ENCODE data around the gene ETFA. TPM values are rescaled to one million over a fixed set of nuclear protein-coding genes. Genes with fewer than 3 reads are reported as not detected.

The ETFA gene
- total RNA-seq = 154 and 175 TPM in 2 replicates
- polyA plus RNA-seq = 185 and 193 TPM in 2 replicates

DNA sequence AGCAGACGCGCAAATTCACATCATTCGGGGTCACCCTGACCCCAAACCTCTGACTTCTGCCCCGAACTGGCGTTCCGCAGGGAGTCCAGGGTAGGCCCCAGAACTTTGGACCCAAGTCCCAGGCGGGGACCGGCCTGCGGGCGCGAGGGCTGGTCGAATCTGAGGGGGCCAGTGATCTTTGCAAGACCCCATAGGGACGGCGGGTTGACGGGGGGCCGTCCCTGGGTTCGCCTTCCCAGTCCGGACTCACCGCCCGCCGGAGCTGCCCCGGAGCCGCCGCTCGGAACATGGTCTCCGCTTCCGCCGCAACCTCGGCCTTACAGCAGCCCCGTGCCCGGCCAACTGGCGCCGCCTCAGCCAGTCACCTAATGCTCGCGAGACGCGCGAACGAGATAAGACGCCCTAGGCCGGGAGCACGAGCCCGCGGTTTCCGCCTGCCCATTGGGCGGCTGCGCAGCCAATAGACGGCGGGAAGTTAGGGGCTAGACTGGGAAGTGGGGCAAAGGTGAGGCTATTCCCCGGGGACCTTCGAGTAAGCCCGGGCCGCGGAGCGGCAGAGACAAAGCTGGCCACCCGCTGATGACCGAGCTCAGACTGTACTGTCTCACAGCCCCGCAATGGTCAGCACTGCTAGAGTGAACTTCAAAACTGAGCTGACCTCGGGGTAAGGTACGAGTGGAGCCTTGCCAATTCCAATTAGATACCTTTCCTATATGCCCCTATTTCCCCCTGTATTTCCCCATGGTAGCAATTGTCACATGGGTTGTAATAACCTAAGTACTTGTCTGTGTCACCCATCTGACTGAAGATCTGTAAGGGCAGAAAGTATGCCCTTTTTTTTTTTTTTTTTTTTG, at the start of gene ETFA:
Gene ETFA (minus strand): TSS at position 370 of the 854 bp plus-strand sequence. CDS start 81 bp downstream, at position 289.
- H3K36me3 ChIP-seq (replicated peaks; ENCODE audit: insufficient read depth, low read depth) = no peaks in the 10 kb centered on the region
- H3K4me1 ChIP-seq (ENCODE audit: insufficient read depth) = peaks cover 3% of the 10 kb centered on the region
- H3K9me2 ChIP-seq (replicated peaks; ENCODE audit: insufficient read depth) = no peaks in the 10 kb centered on the region
- no peaks in the 10 kb centered on the region for H3K9me3 ChIP-seq (ENCODE audit: low read depth)
- DNase-seq (ENCODE audit: low spot score) = peak; percentile 98
- 2% methylated on average over 55 of the region's 60 CpGs for WGBS (ENCODE audit: low lambda C conversion rate, missing lambda C conversion rate)
- H2AFZ ChIP-seq = peak within 1 kb of the TSS; percentile 64
- H3K4me3 ChIP-seq = peak within 1 kb of the TSS; percentile 81
- H3K4me2 ChIP-seq = peak within 1 kb of the TSS; percentile 91
- H3K27ac ChIP-seq = peak within 1 kb of the TSS; percentile 95
- no peak for TF ChIP-seq EZH2phosphoT487 (IDR thresholded peaks at IDR 0.05; ENCODE audit: low read depth, severe bottlenecking, unreplicated experiment)
- TF ChIP-seq, protein P1, sequence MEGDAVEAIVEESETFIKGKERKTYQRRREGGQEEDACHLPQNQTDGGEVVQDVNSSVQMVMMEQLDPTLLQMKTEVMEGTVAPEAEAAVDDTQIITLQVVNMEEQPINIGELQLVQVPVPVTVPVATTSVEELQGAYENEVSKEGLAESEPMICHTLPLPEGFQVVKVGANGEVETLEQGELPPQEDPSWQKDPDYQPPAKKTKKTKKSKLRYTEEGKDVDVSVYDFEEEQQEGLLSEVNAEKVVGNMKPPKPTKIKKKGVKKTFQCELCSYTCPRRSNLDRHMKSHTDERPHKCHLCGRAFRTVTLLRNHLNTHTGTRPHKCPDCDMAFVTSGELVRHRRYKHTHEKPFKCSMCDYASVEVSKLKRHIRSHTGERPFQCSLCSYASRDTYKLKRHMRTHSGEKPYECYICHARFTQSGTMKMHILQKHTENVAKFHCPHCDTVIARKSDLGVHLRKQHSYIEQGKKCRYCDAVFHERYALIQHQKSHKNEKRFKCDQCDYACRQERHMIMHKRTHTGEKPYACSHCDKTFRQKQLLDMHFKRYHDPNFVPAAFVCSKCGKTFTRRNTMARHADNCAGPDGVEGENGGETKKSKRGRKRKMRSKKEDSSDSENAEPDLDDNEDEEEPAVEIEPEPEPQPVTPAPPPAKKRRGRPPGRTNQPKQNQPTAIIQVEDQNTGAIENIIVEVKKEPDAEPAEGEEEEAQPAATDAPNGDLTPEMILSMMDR (IDR thresholded peaks at IDR 0.05; ENCODE audit: poor library complexity) = no peak
- TF ChIP-seq EZH2 (IDR thresholded peaks at IDR 0.05; ENCODE audit: borderline replicate concordance) = no peak
- H3K79me2 ChIP-seq = peaks cover 48% of the 10 kb centered on the region
- H4K20me1 ChIP-seq (ENCODE audit: insufficient read depth, poor library complexity, severe bottlenecking) = peaks cover 30% of the 10 kb centered on the region
- no peaks in the 10 kb centered on the region for H3K27me3 ChIP-seq

DNA sequence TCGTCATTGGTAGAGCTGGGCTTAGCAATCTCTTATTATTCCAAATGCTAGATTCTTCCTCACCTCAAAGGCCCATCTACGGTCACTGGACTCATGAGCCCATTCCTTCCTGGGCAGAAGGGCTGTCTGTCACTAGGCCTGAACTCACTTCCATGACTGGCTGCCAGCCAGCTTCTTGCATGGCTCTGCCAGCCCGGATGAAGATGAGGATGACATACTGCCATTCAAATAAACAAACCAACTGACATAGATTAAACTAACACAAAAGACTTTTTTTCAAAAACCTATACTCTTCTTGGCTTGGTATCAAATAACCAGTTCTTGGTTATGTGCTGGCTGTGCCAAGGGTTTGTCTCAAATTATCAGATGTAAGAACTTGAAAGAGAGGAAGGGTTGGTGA, 49.1 kb upstream of the ETFA start:
- H3K36me3 ChIP-seq (replicated peaks; ENCODE audit: insufficient read depth, low read depth) = no peaks in the 10 kb centered on the region
- TF ChIP-seq EZH2phosphoT487 (IDR thresholded peaks at IDR 0.05; ENCODE audit: low read depth, severe bottlenecking, unreplicated experiment) (no peak), EZH2 (IDR thresholded peaks at IDR 0.05; ENCODE audit: borderline replicate concordance) (no peak)
- TF ChIP-seq, protein P1 (IDR thresholded peaks at IDR 0.05; ENCODE audit: poor library complexity) = no peak
- H3K79me2 ChIP-seq = no peaks in the 10 kb centered on the region

DNA sequence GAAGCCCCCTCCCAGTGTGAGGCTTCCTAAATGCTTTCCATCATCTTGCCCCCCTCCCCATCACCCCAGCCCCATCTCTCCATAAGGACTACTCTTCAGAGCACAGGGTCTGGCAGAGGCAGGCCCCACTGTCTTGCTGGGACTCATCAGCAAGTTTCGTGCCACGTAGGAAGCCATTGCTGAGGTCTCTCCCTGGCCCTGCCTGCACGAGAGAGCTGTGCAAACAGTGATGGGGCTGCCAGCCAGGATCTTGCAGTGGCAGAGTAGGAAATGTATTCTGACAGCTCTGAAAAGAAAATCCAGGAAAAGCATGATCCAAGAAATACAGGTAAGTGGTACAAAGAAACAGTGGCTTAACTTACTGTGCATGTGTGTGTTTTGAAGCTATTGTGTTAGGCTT, 47.9 kb upstream of the ETFA start:
- DNase-seq (ENCODE audit: low spot score) = no peak
- TF ChIP-seq, protein P1 (IDR thresholded peaks at IDR 0.05; ENCODE audit: poor library complexity) = no peak
- Histone ChIP-seq H3K4me3 (no peak overlapping the region), H3K36me3 (replicated peaks; ENCODE audit: insufficient read depth, low read depth) (no peaks in the 10 kb centered on the region), H3K9me3 (ENCODE audit: low read depth) (no peaks in the 10 kb centered on the region), H3K27me3 (no peaks in the 10 kb centered on the region), H4K20me1 (ENCODE audit: insufficient read depth, poor library complexity, severe bottlenecking) (no peaks in the 10 kb centered on the region), H3K9me2 (replicated peaks; ENCODE audit: insufficient read depth) (no peaks in the 10 kb centered on the region), H3K4me1 (ENCODE audit: insufficient read depth) (peaks cover 9% of the 10 kb centered on the region), H3K79me2 (no peaks in the 10 kb centered on the region), H3K27ac (no peak overlapping the region), H2AFZ (no peak overlapping the region), H3K4me2 (no peak overlapping the region)
- 84% methylated on average over 3 of the region's 3 CpGs for WGBS (ENCODE audit: low lambda C conversion rate, missing lambda C conversion rate)

More for the DNA sequence above, 49.1 kb upstream of the ETFA start:
- Histone ChIP-seq H4K20me1 (ENCODE audit: insufficient read depth, poor library complexity, severe bottlenecking) (no peaks in the 10 kb centered on the region), H3K4me3 (no peak overlapping the region), H3K27ac (no peak overlapping the region), H3K9me3 (ENCODE audit: low read depth) (no peaks in the 10 kb centered on the region), H2AFZ (no peak overlapping the region), H3K27me3 (no peaks in the 10 kb centered on the region), H3K4me2 (no peak overlapping the region), H3K9me2 (replicated peaks; ENCODE audit: insufficient read depth) (no peaks in the 10 kb centered on the region), H3K4me1 (ENCODE audit: insufficient read depth) (peaks cover 1% of the 10 kb centered on the region)
- no peak for DNase-seq (ENCODE audit: low spot score)
- WGBS (ENCODE audit: low lambda C conversion rate, missing lambda C conversion rate) = 95% methylated on average over 3 of the region's 3 CpGs

Data from hepatocyte (in vitro differentiated cells).